ENCODE data around the gene CCR3.

The CCR3 gene

GRCh38 chr3:46299608-46300460 is 57.6 kb downstream of the CCR3 start:
- no peak for DNase-seq

GRCh38 chr3:46300461-46300789 is 58.2 kb downstream of the CCR3 start:
- DNase-seq = no peak

GRCh38 chr3:46301122-46301835 is 59.0 kb downstream of the CCR3 start:
- no peak for DNase-seq

- DNase-seq = no peak
Observed at GRCh38 chr3:46303240-46303639, 61.0 kb downstream of the CCR3 start.

- no peak for DNase-seq
Observed at GRCh38 chr3:46304739-46305138, 62.5 kb downstream of the CCR3 start.

DNA sequence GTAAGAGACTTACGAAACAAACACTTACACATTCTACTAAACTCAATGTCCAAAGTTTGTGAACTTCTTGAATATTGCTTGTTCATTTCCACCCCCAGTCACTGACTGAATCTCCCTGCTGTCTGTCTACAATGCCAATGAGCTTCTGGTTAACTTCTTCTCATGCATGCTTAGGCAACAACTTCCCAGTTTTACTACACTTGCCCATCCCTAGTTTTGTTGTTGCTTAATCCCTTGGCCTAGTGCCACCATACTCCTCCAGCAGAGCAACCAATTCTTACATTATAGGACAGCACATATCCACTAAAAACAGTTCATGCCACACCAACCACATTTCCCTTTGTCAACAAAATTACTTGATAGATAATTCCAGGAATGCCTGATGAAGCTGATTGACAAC is 70.7 kb downstream of the CCR3 start:
- DNase-seq = no peak

DNA sequence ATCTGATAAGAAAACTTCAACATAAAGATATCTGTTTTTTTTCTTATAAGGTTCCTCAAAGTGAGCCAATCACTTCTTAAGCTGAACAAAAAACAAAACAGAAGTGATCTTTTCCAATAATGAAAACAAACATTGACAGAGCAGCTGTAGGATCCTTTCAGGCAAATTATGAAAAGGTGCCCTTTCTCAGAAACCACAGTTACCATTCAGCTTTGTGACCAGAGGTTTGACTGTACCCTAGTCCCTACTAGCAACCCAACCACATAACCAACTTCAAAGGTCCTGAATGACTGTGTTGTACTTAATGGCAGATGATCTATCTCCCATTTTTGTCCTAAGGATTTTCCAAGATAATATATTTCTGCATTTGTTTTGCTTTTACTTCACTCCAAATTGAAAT is 72.3 kb downstream of the CCR3 start:
- no peak for DNase-seq

GRCh38 chr3:46316206-46316605 is 73.9 kb downstream of the CCR3 start:
- DNase-seq = no peak

Data from islet precursor cell (in vitro differentiated cells).